NCI-H774 (cell line): ENCODE measurements around the gene TSPAN17.

ENCODE experiments used
- DNase-seq: peaks from one replicate; lab custom pipeline; 2025; lab: John Stamatoyannopoulos, UW

Gene TSPAN17

DNA sequence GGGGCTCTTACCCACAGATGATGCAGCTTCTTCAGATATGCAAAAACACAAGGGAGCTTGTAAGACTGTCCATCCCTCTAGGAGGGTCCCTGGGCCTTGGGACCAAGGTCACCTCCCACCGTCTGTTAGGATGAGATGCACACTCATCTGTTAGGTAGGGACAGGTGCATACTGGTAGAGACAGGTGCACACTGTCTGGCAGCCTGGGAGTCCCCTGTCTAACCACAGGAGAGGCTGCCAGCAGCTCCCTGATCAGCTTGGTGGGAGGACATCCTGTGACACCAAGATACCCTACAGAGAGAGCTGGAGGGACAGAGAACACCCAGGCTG is 13.2 kb downstream of the TSPAN17 start:
- no peak for DNase-seq

DNA sequence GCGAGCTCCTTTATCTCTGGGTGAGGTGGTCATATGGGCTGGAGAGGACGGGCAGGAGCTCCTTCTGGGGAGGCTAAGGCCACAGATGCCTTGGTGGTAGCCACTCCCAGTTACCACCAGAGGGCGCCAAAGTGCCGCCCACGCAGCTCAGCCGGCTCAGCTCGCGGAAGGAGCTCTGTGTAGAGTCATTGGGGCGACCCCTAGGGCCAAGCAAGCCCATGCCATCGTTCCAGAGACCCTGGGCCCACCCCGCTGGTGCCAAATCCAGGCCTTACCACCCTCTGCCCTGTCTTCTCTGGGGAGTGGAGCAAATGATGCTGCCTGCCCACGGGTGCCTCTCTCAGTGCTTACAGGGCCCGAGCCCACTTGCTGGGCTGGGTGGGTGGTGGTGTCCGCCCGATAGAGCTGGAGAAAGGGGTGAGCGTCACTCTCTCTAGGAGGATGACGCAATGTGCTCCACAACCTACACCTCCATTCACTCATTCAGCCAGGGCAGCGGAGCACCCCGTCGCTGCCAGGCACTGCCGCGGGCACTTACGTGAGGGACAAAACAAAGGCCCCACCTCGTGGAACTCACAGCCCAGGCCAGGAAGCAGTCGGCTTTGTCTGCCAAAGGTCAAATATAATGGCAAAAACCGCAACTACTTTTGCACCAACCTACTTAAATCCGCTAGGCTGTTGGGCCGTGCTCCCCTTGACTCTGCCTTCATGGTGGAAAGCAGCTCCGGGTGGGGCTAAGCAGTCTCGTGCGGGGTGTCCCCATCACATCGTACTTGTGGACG is 13.8 kb downstream of the TSPAN17 start:
- peak; percentile 68 for DNase-seq

DNA sequence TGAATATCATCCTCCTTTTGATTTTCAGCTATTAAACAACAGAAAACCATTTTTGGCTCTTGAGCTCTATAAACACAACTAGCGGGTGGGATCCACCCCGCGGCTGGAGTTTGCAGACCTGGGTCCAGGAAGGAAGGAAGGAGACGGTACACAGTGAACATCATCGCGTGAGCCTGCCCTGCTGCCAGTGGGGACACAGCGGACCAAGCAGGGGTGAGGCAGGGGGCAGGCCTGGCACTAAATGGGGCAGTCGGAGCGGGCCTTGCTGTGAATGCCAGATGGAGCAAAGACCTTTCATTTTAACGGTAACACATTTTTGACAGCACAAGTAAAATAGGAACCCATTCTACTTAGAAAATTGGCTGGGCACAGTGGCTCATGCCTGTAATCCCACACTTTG is 14.4 kb downstream of the TSPAN17 start:
- DNase-seq: no peak

DNA sequence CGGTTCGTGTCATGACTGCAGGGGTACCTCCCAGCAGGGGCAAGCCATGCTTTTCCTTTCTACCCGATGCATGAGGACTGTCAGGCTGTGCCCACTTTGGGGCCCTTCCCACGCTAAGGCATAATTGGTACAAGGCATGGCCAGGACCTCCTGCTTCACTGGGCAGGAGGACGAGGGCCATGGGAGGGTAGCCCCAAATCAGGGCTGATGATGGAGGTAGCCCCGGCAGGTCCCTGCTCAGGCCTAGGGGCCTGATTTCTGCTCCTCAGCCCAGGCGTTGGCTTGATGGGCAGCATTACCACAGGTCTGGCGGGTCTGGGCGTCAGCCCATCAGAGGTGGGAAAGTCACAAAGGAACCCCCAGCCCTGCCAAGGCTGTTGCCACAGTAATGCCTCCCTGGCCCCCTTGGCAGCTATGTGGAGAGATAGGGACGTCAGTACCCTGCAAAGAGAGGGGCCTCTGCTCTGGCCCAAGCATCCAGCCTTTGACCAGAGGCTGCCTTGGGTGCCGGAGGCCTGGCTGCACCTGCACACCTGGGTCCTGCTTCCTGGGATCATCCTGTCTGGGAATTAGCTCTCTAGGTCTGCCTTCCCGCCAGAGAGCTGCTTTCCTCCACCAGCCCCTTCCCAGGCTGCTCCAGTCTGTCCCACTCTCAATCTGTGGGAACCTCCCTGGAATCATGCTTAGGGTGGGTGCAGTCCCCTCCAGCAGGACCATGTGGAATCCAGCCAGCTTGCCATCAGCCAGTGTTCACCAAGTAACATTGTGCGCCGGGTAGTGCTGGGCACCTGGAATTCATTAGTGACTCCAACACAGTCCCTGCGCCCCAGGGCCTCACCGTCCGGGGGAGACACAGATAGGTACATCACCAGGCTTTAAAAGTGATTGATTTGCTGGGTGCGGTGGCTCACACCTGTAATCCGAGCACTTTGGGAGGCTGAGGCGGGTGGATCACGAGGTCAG is 15.4 kb downstream of the TSPAN17 start:
- no peak for DNase-seq

DNA sequence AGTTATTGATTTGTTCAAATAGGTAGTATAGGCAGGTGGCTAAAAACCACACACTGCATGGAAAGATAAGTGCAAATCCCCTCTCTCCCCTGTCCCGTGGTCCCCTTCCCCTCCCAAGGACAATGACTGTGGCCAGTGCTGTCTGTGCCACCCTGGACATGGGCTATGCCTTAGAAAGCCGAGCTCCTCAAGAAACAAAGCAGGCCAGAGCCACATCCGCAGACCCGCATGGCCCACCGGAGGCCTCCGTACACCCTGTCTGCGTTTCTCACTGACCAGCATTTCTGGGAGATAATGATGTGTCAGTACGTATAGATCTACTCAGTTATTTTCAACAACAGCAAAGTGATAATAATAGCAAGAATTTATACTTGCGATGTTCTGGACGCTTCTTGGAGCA is 16.3 kb downstream of the TSPAN17 start:
- no peak for DNase-seq

DNA sequence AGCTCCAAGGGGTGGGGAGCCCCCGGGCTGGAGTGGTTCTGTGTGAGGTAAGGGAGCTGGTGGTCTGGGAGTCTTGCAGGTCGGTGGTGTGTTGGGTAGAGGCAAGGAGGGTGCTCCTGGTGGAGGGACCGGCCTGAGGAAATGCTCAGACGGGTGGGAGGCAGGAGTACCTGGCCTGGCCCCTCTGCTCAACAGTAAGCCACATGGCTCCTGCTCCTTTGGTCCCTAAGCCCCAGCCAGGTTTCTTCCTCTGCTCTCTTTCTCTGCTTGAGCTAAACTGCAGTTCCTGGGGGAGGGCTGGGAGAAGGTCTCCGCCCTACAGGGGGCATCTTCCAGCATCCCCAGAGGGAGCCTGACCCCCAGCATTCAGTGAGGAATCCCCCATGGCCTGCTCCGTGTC is 17.2 kb downstream of the TSPAN17 start:
- no peak for DNase-seq

DNA sequence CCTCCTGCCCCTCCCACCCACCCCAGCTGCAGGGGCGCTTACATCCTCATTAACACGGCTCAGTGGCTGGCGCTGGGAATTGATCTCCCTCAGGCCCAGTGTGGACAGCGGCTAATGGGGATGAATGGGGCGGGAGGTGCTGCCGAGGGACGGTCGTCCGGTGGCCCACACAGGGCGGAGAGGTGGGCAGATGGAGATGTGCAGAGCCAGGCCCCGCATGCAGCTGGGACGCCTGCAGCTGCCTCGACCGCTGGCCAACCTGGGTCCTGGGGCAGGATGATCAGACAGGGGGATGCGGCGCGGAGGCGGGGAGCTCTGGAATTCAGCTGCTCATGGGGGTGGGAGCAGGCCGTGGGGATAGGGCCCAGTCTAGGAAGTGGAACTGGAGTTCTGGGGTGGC is 17.6 kb downstream of the TSPAN17 start:
- DNase-seq: no peak

DNA sequence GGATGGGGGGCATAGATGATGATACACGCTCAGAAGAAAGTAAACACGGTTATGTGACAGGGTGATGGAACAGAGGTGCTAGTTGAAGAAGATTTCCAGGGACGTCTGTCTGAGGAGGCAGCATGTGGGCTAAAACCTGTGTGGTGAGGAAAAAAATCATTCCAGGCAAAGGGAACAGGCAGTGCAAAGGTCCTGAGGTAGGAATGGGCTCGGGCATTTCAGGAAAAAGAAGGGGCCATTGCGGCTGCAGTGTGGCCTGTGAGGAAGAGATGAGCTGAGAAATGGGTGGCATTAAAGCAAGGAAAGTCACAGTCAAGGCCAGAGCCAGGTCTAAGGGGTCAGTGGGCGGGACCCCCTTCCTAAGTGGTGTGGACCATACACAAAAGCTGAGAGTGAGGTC is 18.2 kb downstream of the TSPAN17 start:
- no peak for DNase-seq

DNA sequence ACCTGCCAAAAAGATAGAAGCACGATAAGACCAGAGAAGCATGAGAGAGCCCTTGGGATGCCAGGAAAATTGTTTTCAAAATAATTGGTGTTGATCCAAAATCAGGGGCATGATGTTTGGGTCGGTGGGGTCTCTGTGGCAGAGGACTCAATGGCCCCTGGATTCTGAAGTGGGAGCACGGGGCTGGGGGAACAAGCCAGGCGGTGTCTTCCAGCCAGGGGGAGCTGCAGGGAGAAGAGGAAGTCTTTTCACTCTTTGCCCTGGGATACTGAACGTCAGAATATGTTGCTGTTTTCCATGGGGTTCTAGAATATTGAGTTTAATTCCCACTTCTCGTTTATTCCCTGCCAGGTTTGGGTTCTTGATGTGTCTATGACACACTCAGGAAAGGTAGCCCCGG is 20.4 kb downstream of the TSPAN17 start:
- no peak for DNase-seq

DNA sequence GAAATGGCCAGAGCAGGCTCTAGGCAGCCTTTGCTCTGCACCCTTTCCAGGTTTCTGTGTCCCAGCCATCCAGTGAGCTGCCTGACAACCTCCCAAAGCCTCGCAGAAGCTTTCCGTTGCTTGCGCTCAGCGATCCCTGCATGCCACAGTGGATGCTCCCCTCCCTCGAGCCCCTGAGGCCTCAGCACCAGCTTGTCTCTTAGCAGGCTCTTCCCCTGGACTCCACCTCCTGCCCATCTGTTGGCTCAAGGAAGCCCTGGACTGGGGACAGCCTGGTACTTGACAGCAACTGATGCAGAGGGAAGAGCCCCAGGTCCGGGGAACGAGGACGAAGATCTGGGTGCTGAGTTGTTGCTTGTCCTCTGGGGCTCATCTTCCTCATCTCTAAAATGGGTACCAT is 23.2 kb downstream of the TSPAN17 start:
- DNase-seq: no peak

DNA sequence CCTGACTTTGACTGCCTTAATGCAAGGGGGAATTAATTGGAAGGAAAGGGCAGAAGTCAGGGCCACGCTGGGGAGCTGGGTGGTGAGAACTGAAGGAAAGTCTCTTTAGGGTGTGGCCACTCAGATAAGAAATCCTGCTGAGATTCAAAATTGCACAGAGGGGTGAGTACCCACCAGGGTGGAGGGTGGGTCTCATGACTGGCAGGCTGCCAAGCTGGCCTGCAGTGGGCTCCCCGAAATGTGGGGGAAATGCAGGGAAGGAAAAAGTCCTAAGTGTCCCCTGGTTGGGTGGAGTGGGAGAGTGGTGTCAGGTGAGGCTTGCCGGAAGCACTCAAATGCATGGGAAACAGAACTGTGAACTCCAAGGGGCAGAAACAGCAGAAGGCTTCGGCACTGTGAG is 24.1 kb downstream of the TSPAN17 start:
- no peak for DNase-seq

DNA sequence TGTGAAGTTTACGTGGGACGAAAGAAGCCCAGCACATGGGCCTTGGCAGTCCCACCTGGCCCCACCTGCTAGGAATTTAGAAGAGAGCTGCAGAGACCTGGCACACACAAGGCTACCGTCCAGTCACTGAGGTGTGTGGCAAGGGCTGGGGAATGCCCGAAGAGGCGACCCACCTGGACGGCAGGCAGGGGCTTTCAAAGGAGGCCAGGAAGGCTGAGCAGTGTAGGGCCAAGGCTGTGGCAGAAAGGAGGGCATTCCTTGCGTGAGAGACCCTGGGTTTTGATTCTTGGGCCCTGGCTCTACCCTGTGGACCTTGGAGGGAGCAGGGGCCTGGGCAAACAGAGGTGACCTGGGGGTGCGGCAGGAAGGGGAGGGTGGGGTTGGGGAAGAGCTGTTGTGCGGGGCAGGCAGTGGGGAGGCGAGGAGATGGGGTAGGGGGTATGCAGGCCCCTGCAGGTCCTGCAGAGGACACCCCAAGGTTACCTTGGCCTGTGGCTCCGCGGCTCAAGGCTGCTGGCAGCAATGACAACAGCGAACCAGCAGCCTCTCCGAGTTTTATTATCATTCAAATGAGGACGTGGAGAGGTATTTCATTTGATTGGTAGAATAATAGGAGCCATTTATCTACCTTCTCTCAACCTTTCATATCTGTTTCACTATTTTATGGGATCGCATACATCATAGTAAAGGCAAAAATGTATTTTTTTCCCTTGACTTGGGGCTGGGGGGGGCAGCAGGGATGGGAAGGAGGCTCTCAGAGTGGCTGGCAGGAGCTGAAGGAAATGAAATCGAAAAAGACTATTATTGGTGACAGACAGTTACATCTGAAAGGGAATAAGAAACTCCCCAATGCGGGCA is 24.8 kb downstream of the TSPAN17 start:
- DNase-seq: no peak

DNA sequence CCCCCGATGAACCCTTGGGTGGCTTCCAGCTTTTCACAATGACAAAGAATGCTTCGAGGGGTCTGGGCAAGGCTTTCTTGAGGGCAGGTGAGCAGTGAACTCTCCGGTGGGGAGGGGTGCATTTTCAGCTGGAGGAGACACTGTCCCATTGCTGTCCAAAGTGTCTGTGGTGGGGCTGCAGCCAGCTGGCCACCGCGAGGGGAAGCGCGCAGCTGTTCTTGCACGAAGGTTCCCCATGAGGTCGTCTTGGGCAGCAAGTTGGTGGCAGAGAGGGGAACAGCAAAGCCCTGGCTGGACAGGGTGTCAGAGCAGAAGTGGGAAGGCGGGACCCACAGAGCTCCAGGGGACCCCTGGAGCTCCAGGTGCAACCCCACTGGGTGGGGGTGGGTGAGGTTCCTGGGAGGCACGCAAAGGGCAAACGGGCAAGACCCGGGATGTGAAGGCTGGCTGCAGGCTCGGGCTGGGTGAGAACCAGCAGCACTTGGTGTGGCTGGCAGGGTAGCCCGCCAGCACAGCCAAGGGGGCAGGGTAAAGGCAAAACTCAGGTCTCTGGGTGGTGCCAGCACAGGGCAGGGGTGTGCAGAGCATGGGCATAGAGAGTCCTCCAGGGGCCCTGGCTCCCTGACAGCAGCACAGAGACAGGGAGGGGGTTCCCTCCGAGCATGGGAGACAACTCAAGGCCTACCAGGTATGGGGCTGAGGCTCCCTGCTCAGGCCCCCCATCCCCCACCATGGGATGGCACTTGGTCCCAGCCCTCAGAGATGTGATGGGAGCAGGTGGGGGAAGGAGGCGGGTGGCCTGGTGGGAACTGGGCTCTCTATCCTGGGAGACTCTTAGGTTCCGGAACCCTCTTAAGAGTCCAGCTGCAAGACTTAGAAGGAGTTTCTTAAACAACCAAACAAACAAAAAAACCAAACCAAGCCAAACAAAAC is 26.6 kb downstream of the TSPAN17 start:
- no peak for DNase-seq

DNA sequence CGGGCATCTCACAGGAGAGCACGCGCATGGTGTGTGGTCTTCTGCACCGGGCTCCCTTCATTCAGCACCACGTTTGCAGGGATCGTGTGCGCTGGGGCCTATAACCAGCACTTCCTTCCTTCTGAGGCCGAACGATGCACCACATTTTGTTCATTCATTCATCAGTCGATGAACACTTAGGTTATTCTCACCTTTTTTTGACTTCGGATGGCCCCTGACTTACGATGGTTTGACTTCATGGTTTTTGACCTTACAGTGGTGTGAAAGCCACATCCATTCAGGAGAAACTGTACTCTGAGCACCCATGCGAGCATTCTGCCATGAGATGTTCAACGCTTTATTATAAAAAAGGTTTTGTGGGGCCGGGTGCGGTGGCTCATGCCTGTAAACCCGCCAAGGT is 27.5 kb downstream of the TSPAN17 start:
- no peak for DNase-seq

DNA sequence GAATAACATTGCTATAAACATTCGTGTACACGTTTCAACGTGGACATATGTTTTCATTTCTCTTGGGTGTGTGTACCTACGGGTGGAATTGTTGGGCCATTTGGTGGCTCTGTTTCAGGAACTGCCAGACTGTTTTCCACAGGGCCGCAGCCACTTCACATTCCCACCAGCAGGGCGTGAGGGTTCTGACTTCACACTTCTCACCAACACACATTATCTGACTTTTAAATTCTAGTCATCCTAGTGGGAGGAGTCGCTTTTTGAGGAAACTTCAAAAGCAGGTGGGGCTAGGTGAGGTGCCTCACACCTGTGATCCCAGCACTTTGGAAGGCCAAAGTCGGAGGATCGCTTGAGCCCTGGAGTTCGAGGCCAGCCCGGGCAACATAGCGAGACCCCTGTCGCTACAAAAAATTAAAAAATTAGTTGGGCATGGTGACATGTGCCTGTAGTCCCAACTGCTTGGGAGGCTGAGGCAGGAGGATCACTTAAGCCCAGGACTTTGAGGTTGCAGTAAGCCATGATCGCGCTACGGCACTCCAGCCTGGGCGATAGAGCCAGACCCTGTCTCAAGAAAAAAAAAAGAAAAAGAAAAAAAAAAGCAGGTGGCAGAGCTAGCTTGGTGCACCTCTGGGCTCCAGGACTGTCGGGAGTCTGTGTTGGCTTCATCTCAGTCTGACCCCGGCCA is 28.5 kb downstream of the TSPAN17 start:
- DNase-seq: no peak

DNA sequence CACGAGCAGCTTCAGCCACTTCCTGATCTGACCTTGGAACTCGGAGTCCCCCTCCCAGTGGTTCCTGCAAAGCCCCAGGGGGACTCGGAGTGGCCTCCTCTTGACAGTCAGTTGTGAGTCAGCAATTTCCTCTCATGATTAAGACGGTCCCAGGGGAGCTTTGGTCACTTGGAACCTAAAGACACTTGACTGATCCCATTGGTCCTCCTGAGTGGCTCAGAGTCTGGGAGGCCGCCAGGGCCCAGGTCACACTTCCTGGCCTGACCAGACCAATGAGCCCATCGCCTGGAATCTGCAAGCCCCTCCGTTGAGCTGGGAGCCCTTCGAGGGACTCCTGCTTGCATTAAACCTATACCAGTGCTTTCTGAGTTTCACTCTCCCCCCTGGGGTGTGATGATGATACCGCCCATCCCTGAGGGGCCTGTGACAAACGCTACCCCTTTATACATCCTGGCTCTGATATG is 29.1 kb downstream of the TSPAN17 start:
- DNase-seq: no peak

DNA sequence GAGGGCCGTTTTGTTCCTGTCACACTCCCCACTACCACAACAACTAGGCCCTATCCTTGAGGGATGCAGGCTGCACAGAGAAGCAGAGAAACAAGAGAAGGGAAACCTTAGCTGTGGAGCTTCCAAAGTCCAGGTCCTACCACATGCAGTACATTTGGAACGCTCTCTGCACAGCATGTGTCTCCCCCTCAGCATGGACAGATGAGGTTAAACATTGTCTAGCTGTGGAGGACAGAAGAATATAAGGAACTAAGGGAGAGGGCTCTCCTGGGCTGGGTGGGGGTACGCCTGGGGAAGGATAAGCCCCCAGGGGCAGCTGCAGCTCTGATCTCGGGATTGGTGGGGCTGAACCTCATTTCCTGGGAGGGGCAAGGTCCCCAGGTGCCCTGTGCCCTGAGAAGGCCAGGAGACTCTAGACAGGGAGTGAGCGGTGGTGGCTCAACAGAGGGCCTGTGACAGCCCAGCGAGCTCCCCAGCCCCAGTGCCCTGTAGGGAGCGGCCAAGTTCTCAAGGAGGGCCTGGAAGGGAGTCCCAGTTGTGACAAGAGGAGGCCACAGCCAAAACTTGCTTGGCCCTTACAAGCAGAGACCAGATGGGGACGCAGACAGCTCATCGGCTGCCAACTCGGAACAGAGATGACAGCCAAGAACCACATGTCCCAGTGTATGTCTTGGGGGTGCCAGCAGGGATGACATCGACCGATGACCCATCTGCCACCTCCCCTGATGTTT is 30.1 kb downstream of the TSPAN17 start:
- no peak for DNase-seq

DNA sequence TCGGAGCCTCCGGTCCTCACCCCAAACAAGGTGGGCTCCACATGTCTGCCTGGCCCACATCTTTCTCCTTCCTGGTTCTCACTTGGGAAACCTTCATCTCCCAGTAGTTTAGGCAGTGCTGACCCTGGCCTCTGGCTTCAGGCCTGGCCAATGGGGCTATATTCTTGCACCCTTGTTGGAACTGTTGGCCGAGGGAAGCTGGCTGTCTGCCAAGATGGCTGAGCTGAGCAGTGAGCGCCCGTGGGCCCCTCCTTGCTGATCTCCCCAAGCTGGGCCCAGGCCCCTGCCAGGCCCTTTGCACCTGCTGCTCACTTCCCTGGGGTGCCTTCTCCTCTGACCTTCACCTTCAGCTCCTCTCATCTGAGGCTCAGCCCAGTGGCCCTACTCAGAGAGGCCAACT is 31.3 kb downstream of the TSPAN17 start:
- no peak for DNase-seq

DNA sequence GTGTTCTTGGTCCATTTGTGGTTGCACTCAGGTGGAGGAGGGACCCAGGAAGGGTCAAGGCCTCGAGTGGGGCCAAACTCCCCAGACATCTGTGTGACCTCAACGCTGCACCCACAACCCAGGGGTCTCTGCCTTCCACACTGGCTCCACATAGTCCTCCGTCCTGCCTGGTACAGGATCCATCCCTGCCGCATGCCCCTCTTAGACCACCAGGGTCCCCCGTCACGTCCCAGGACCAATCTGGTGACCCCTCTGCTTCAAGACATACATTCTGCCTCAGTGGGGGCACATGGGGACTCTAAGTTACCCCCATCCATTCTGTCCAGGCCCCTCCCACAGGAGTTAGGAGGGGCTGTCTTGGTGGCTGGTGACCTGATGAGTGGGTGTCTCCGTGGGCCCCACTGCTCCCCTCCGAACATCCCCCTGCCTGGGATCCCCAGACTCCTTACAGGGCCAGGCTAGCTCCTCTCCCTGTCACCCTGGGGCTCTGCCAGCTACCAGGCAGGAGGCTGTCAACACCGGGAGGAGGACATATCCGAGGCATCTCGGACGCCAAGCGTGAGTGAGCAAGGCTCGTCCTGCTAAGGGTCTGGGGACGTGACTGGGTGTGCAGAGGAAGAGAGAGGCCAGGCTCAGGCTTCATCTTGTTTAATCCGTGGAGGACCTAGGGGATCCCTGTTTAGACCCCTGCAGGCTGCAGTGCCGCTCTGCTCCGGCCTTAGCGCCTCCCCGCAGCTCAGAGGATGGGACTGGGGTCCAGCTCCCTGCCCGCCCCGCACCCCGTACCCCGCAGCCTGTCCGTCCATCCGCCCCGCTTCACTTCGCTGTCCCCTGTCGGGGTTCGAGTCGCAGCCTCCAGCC is 32.3 kb downstream of the TSPAN17 start:
- no peak for DNase-seq
